Heart left ventricle (tissue), 16 donors: ENCODE data around the gene SEMA6A. TPM values are rescaled to one million over a fixed set of nuclear protein-coding genes. Genes with fewer than 3 reads are reported as not detected.
"Not testable (repeated sequence)": the region's sequence is repeated elsewhere in the genome, so short reads cannot be mapped to it uniquely, and the experiment has no call there.

ENCODE experiments used
- ATAC-seq, 4 donors: fragments of 200-7000 bp; cut with Tn5 transposase; one replicate each; pipeline ENCODE4 v1.9.1; 2020 to 2022; ENCODE audit warnings: moderate library complexity in 4 of 4, mild to moderate bottlenecking in 3 of 4, moderate number of reproducible peaks in 1 of 4
- DNase-seq, 5 donors: peaks; one replicate each; pipeline ENCODE4 v3.0.0-alpha.2; 2020
- H3K27ac ChIP-seq, 12 donors: fragments of 200-600 bp; sonication (generic) in 4 of 12; one replicate each; pipeline versions ENCODE4 v1.5.0 to v1.8.0; 2016 to 2022; ENCODE audit warnings: mild to moderate bottlenecking in 2 of 12
- H3K27me3 ChIP-seq, 9 donors: fragments of 200-600 bp; sonication (generic) in 2 of 9; one replicate each; pipeline versions ENCODE4 v1.5.1 to v1.8.0; 2016 to 2022; ENCODE audit warnings: mild to moderate bottlenecking in 3 of 9
- H3K36me3 ChIP-seq, 9 donors: fragments of 200-600 bp; sonication (generic) in 2 of 9; one replicate each; pipeline versions ENCODE4 v1.5.0 to v1.8.0; 2018 to 2022; ENCODE audit warnings: mild to moderate bottlenecking in 2 of 9
- H3K4me1 ChIP-seq, 12 donors: fragments of 200-600 bp; sonication (generic) in 4 of 12; one replicate each; pipeline versions ENCODE4 v1.5.0 to v1.8.0; 2016 to 2022; ENCODE audit warnings: mild to moderate bottlenecking in 3 of 12
- H3K4me3 ChIP-seq, 12 donors: fragments of 200-600 bp; sonication (generic) in 4 of 12; one replicate each; pipeline versions ENCODE4 v1.5.0 to v1.8.0; 2017 to 2022; ENCODE audit warnings: mild to moderate bottlenecking in 9 of 12, moderate library complexity in 4 of 12
- H3K9me3 ChIP-seq, 12 donors: fragments of 200-600 bp; sonication (generic) in 4 of 12; one replicate each; pipeline versions ENCODE4 v1.5.0 to v1.8.0; 2016 to 2022; ENCODE audit warnings: mild to moderate bottlenecking in 1 of 12
- POLR2A ChIP-seq, 2 donors: fragments of 450-650 bp; IDR thresholded peaks; one replicate each; pipeline ENCODE4 v1.6.1; 2017; ENCODE audit warnings: antibody characterized with exemption in 2 of 2, mild to moderate bottlenecking in 2 of 2, moderate library complexity in 2 of 2
- WGBS, 4 donors: extraction: QIAGEN DNeasy Blood & Tissue Kit in 2 of 4; methylation state at CpG; one replicate each; pipeline versions ENCODE4 v1.1.5 to v1.1.7; 2013 to 2018; 5-methylcytosine and 5-hydroxymethylcytosine counted together
- intact Hi-C, 10 donors: fragments of 100-400 bp; cut with DNase I; formaldehyde crosslinking; loops; one replicate each; pipeline versions ENCODE4 v1.11.1 to v1.14.2; 2022
- polyA plus RNA-seq, 2 donors: library from polyadenylated mRNA; stranded (reverse); fragments of 200-250 nt; gene quantifications; one replicate each; pipeline ENCODE4 v1.2.3, GENCODE V29; 2013
- total RNA-seq, 9 donors: library from RNA; depleted of rRNA in 2 of 9; stranded (reverse); fragments of >200 nt in 2 of 9; fragmentation: NEBNext Ultra II Directional in 3 of 9; extraction: Animal tissue kit (Norgen Biotek cat#: 25700) in 3 of 9; gene quantifications; one replicate each; pipeline versions ENCODE4 v1.1.0 to v1.2.4, GENCODE V29; 2016 to 2023
- TF ChIP-seq, protein P1 (sequence below), 12 donors: fragments of 200-600 bp; sonication (generic) in 4 of 12; IDR thresholded peaks; one replicate each; pipeline versions ENCODE4 v1.5.0 to v1.8.0; 2018 to 2022; ENCODE audit warnings: antibody characterized with exemption in 12 of 12, mild to moderate bottlenecking in 5 of 12
- donor health status: ischemic (EF 13 %, LVEDD 7.1; RV severe dilation, severe dysfunction).
- donor health status: healthy with polysubstance abuse.
- donor health status: DM: no; HTN: yes; CAD: no.
- donor health status: DM: no; HTN: no; CAD: no.
- donor health status: ischemic (EF 25% LVEDD 6.9; RV normal size, moderate dysfunction).
- donor health status: ischemic (EF 25% LVEDD 5.7; RV mildly dilated, moderate dysfunction).
- donor health status: healthy.
- donor health status: DM: yes; HTN: yes; CAD: no.
- donor health status: ischemic (EF 35%, LVEDD 5.7; RV mildly dilated, moderate dysfunction).
- donor health status: nonischemic (EF 11% LVEDD 7.7; RV severe dilation, severe dysfunction).
- donor health status: DM: yes; HTN: yes; CAD: no.
- donor health status: PGD.
- donor health status: ischemic (EF 29% LVEDD 5.4; RV normal size, mild dysfunction).
- donor health status: nonischemic (EF 23%, LVEDD 6.1; RV moderate dilation, normal function).

Gene SEMA6A
- total and polyA plus RNA-seq, 11 donors, result 2.2 to 12.7 (median 6.3) TPM

DNA sequence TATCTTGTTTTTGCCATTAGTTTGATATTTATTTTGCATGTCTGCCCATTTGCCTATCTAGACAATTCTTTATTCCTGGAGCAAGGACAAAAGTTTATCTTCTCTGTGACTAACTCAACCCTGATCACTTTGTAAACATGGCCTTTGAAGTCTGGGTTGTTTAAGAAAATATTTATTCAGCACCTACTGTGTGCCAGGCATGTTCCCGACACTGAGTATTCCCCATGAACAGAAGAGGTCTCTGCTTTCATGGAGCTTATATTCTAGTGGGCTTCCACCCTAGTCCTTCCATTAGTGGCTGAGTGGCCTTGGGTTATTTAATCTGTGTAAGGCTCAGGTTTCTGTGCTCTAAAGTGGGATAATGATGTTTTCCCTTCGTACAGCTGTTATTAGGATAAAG lies 49.7 kb downstream of the SEMA6A start:
- DNase-seq (no peak), ATAC-seq (no peak)
- Histone ChIP-seq H3K36me3 (no peaks in the 10 kb centered on the region), H3K4me1 (peaks cover 0 to 50% (median 11%) of the 10 kb centered on the region in 12 donors), H3K27ac (peak overlapping the region in 1 of 12 donors; percentile 34), H3K4me3 (no peak overlapping the region), H3K27me3 (no peaks in the 10 kb centered on the region), H3K9me3 (no peaks in the 10 kb centered on the region)
- 75 to 94% (median 87%) methylated on average over 2 of the region's 2 CpGs for WGBS, 4 donors
- TF ChIP-seq, protein P1, sequence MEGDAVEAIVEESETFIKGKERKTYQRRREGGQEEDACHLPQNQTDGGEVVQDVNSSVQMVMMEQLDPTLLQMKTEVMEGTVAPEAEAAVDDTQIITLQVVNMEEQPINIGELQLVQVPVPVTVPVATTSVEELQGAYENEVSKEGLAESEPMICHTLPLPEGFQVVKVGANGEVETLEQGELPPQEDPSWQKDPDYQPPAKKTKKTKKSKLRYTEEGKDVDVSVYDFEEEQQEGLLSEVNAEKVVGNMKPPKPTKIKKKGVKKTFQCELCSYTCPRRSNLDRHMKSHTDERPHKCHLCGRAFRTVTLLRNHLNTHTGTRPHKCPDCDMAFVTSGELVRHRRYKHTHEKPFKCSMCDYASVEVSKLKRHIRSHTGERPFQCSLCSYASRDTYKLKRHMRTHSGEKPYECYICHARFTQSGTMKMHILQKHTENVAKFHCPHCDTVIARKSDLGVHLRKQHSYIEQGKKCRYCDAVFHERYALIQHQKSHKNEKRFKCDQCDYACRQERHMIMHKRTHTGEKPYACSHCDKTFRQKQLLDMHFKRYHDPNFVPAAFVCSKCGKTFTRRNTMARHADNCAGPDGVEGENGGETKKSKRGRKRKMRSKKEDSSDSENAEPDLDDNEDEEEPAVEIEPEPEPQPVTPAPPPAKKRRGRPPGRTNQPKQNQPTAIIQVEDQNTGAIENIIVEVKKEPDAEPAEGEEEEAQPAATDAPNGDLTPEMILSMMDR (IDR thresholded peaks at IDR 0.05), result no peak
- intact Hi-C loops, result no loop called here

DNA sequence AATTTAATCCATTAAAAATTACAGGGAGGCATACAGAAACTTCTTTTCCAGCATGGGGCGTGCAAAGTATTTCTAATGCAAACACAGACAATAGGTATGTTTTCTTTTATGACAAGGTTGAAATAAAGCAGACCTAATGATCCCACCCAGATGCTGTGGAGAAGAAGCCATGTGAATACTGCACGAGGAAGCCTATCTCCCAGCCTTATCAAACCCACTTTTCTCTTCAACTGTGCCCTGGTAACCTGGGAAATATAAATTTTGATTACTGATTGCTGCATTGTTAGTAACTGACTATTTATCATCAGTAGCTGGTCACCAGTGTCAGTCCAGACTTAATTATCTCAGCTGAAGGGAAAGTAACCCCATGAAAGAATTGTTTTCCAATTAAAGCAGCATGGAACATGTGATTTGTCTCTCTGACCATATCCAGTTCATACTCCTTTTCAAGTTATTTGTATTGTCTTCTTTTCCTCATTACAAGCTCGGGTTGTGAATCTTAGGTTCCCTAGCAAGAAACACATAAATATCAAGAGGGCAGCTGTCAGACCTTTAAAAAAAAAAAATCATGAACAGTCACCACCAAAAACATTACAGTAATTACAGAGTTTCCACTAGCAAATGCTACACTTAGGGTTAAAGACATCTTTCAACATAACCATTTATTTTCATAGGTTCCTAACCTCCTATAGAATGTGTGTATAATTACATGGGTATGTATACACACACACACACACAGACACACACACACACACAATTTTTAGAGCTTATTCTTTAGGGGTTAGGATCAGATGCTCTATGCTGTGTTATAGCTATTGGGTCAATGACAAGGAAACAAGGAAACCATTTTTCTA lies 50.3 kb downstream of the SEMA6A start:
- no peak for ATAC-seq
- H3K9me3 ChIP-seq, result no peaks in the 10 kb centered on the region
- DNase-seq, result no peak
- peak overlapping the region in 1 of 12 donors; percentile 34 for H3K27ac ChIP-seq
- TF ChIP-seq, protein P1 (IDR thresholded peaks at IDR 0.05), result no peak
- TF ChIP-seq POLR2A (IDR thresholded peaks at IDR 0.05), result no peak
- 71 to 82% (median 73%) methylated on average over 3 of the region's 3 CpGs for WGBS, 4 donors
- intact Hi-C loops, result no loop called here
- no peak overlapping the region for H3K4me3 ChIP-seq
- H3K4me1 ChIP-seq, result peaks cover 0 to 49% (median 11%) of the 10 kb centered on the region in 12 donors
- H3K36me3 ChIP-seq, result no peaks in the 10 kb centered on the region
- H3K27me3 ChIP-seq, result no peaks in the 10 kb centered on the region

DNA sequence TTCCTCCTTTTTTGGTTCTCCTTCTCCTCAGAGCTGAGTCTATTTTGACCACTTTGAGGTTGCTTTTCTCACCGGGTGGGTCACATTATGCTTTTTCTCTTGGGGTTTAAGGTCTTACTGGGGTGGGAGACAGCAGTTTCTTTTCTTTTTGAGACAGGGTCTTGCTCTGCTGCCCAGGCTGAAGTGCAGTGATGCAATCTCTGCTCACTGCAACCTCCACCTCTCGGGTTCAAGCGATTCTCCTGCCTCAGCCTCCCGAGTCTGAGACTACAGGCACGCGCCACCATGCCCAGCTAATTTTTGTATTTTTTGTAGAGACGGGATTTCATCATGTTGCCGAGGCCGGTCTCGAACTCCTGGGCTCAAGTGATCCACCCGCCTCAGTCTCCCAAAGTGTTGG lies 51.4 kb downstream of the SEMA6A start:
- H3K4me3 ChIP-seq, DNase-seq, H3K27me3 ChIP-seq, ATAC-seq, intact Hi-C loops, H3K9me3 ChIP-seq, H3K27ac ChIP-seq, H3K36me3 ChIP-seq: not testable (repeated sequence)
- peaks cover 0 to 48% (median 12%) of the 10 kb centered on the region in 12 donors for H3K4me1 ChIP-seq
- WGBS, 4 donors, result 96 to 97% (median 97%) methylated on average over 11 of the region's 11 CpGs

DNA sequence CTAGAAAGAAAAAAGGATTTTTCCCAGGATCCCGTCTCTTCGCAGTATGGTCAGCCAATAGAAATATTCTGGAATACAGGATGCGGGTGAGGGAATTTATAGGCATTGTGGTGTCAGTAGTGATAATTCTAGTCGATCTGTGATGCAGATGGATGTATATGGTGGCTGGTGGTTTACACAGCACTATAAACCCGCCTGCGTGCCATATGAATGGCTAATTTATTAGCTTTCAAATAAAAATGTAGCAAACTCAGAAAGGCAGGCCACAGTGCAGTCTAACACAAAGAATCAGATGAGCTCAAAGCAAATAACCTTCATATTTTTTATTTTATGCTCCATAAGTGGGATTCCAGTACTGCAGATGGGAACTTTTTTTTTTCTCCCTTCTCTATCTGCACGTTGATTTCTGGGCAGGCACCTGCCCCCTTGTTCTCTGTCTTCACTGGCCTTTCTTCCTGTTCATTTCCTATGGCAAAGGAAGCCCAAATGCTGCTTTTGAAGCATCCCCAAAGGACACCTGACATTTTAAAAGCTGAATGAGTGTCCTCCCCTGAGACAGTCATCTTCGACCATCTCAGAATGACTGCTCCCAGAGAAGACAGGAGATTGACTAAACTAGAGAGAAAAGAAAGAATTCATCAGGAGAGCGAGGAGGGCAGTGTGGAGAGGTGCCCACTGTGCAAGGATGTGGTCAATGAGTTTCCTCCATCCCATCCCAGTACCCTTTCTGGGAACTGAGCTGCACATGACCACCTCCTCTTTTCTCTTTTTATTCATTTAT lies 52.1 kb downstream of the SEMA6A start:
- H3K9me3 ChIP-seq, result no peaks in the 10 kb centered on the region
- no peaks in the 10 kb centered on the region for H3K36me3 ChIP-seq
- TF ChIP-seq, protein P1 (IDR thresholded peaks at IDR 0.05), result no peak
- TF ChIP-seq POLR2A (IDR thresholded peaks at IDR 0.05), result no peak
- ATAC-seq (no peak), DNase-seq (no peak)
- peaks cover 0 to 48% (median 14%) of the 10 kb centered on the region in 12 donors for H3K4me1 ChIP-seq
- H3K4me3 ChIP-seq, result no peak overlapping the region
- no peaks in the 10 kb centered on the region for H3K27me3 ChIP-seq
- H3K27ac ChIP-seq, result peak overlapping the region in 1 of 12 donors; percentile 2
- intact Hi-C loops, result no loop called here
- 80 to 83% (median 82%) methylated on average over 9 of the region's 9 CpGs for WGBS, 4 donors
